K562 (cell line): Measurements from ENCODE around the gene ATRN. TPM values are rescaled to one million over a fixed set of nuclear protein-coding genes. Genes with fewer than 3 reads are reported as not detected.

ENCODE experiments used
- ATAC-seq: fragments of 200-7000 bp; cut with Tn5 transposase; 3 replicates; pipeline ENCODE4 v1.9.1; 2020; ENCODE audit warnings: moderate library complexity
- BruUV-seq: library from RNA; stranded (reverse); fragments of 400-500 nt; replicated peaks from 2 replicates; lab custom pipeline; 2021; lab: Mats Ljungman, UMichigan
- CTCF ChIA-PET: fragments of 300-600 bp; formaldehyde crosslinking; extraction: SDS; loops from one replicate; lab custom pipeline; 2021; ENCODE audit warnings: low intra/inter-chr PET ratio; lab: Yijun Ruan, JAX
- POLR2A ChIA-PET: fragments of 300-600, 350-650 bp; sonication (Branson Sonifier 250); formaldehyde crosslinking; extraction: SDS; loops from one replicate; lab custom pipeline; 2021; ENCODE audit warnings: antibody characterized with exemption, inconsistent platforms; lab: Yijun Ruan, JAX
- DNase-seq, 4 experiments: peaks; one replicate each; pipeline versions ENCODE4 v3.0.0 to v3.0.0-alpha.2; 2011 to 2018; ENCODE audit warnings: low spot score in 3 of 4, mixed read lengths in 3 of 4; ENCODE audit errors: extremely low read depth in 1 of 4
- FAIRE-seq: peaks from 2 replicates; lab custom pipeline; 2011; peaks lifted over from hg19 to GRCh38; lab: Jason Lieb, UNC
- H2AFZ ChIP-seq: 2 replicates; pipeline ENCODE4 v1.6.0; 2011; ENCODE audit warnings: low read depth, low read length, control low read depth, inconsistent platforms
- H3K27ac ChIP-seq: fragments of 200-600 bp; 3 replicates; pipeline ENCODE4 v1.8.0; 2011; ENCODE audit warnings: low read depth, mild to moderate bottlenecking, control low read depth, inconsistent platforms, low read length, moderate library complexity, mixed read lengths; ENCODE audit errors: extremely low read depth
- H3K27me3 ChIP-seq, 2 experiments: fragments of 300-600 bp in 1 of 2; 2 replicates in 1 of 2; 3 replicates in 1 of 2; pipeline versions ENCODE4 v1.6.0 to v1.8.0; 2011; ENCODE audit warnings: inconsistent platforms in 2 of 2, low read length in 2 of 2, mild to moderate bottlenecking in 1 of 2, mixed read lengths in 1 of 2, moderate library complexity in 1 of 2; ENCODE audit not compliant: control insufficient read depth in 2 of 2, insufficient read depth in 2 of 2
- H3K36me3 ChIP-seq: fragments of 300-600 bp; 3 replicates; pipeline ENCODE4 v1.8.0; 2011; ENCODE audit warnings: mild to moderate bottlenecking, low read length, inconsistent platforms; ENCODE audit not compliant: control insufficient read depth, insufficient read depth
- H3K4me1 ChIP-seq, 2 experiments: fragments of 200-600 bp in 1 of 2; replicated peaks in 1 of 2; 2 replicates in 1 of 2; 3 replicates in 1 of 2; pipeline versions ENCODE4 v1.5.1 to v1.8.0; 2011; ENCODE audit warnings: inconsistent platforms in 2 of 2, low read length in 2 of 2, mild to moderate bottlenecking in 1 of 2, mixed read lengths in 1 of 2, moderate library complexity in 1 of 2; ENCODE audit not compliant: control insufficient read depth in 2 of 2, insufficient read depth in 2 of 2
- H3K4me2 ChIP-seq: 2 replicates; pipeline ENCODE4 v1.6.1; 2011; ENCODE audit warnings: low read length, control low read depth, inconsistent platforms, mixed read lengths; ENCODE audit not compliant: insufficient read depth
- H3K4me3 ChIP-seq: fragments of 200-600 bp; sonication (generic), shearing (Covaris generic); 2 replicates; pipeline ENCODE4 v1.5.1; 2016; ENCODE audit warnings: control low read depth, inconsistent platforms
- H3K79me2 ChIP-seq: fragments of 200-600 bp; 3 replicates; pipeline ENCODE4 v1.8.0; 2011; ENCODE audit warnings: low read length, inconsistent platforms; ENCODE audit not compliant: control insufficient read depth, insufficient read depth
- H3K9ac ChIP-seq, 2 experiments: 2 replicates each; pipeline versions ENCODE4 v1.6.0 to v1.6.1; 2011; ENCODE audit warnings: low read depth in 2 of 2, low read length in 2 of 2, control low read depth in 1 of 2, inconsistent platforms in 1 of 2, mild to moderate bottlenecking in 1 of 2, mixed read lengths in 1 of 2; ENCODE audit not compliant: insufficient read depth in 1 of 2
- H3K9me1 ChIP-seq: one replicate; pipeline ENCODE4 v1.6.0; 2011; ENCODE audit warnings: inconsistent platforms, mild to moderate bottlenecking, low read length, moderate library complexity; ENCODE audit not compliant: control insufficient read depth, insufficient read depth
- H3K9me3 ChIP-seq: replicated peaks from 2 replicates; pipeline ENCODE4 v1.5.1; 2011; ENCODE audit warnings: low read depth, low read length, inconsistent platforms; ENCODE audit not compliant: control insufficient read depth, insufficient read depth
- H4K20me1 ChIP-seq: replicated peaks from 2 replicates; pipeline ENCODE4 v1.6.1; 2011; ENCODE audit warnings: low read length, inconsistent platforms, mixed read lengths; ENCODE audit not compliant: control insufficient read depth, insufficient read depth
- ATF2 ChIP-seq: sonication (generic); formaldehyde crosslinking; IDR thresholded peaks from 2 replicates; pipeline ENCODE4 v1.8.1; 2022; ENCODE audit warnings: missing genetic modification reagents
- BRD9 ChIP-seq: fragments of 450-650 bp; IDR thresholded peaks from 2 replicates; pipeline ENCODE4 v1.6.1; 2018; ENCODE audit warnings: low read depth; ENCODE audit not compliant: partially characterized antibody
- CBX1 ChIP-seq: sonication (generic); IDR thresholded peaks from 2 replicates; pipeline ENCODE4 v1.6.1; 2016; ENCODE audit warnings: antibody characterized with exemption, low read depth, mild to moderate bottlenecking
- COPS2 ChIP-seq: fragments of 450-650 bp; conservative IDR thresholded peaks from 2 replicates; pipeline ENCODE4 v1.6.1; 2016; ENCODE audit warnings: mild to moderate bottlenecking, moderate library complexity
- DIDO1 ChIP-seq: fragments of 450-650 bp; IDR thresholded peaks from 2 replicates; pipeline ENCODE4 v1.6.1; 2016; ENCODE audit warnings: low read depth, missing biosample characterization, missing genetic modification characterization
- LCOR ChIP-seq: sonication (generic); formaldehyde crosslinking; IDR thresholded peaks from 2 replicates; pipeline ENCODE4 v1.8.0; 2022; ENCODE audit warnings: mild to moderate bottlenecking, missing genetic modification reagents
- NFE2 ChIP-seq: IDR thresholded peaks from 2 replicates; pipeline ENCODE4 v1.6.1; 2014; ENCODE audit warnings: antibody characterized with exemption, low read depth
- STAG1 ChIP-seq: sonication (generic); formaldehyde crosslinking; IDR thresholded peaks from 2 replicates; pipeline ENCODE4 v1.5.0; 2020; ENCODE audit warnings: missing genetic modification reagents, borderline replicate concordance
- WHSC1 ChIP-seq: IDR thresholded peaks from one replicate; pipeline ENCODE4 v1.6.1; 2012; ENCODE audit warnings: low read length, control low read depth, inconsistent platforms
- ZKSCAN3 ChIP-seq: fragments of 250-450 bp; sonication (Bioruptor Pico); IDR thresholded peaks from 2 replicates; pipeline ENCODE4 v1.4.0; 2020
- ZNF586 ChIP-seq: fragments of 450-650 bp; formaldehyde crosslinking; conservative IDR thresholded peaks from 2 replicates; pipeline ENCODE4 v1.4.0; 2020; ENCODE audit warnings: mild to moderate bottlenecking, moderate library complexity
- WGBS: fragments of 100-300 bp; shearing (Covaris generic); methylation state at CpG from one replicate; pipeline ENCODE4 v1.1.6; 2016; ENCODE audit warnings: low coverage, mixed read lengths; ENCODE audit not compliant: insufficient coverage; ENCODE audit errors: missing lambda C conversion rate; 5-methylcytosine and 5-hydroxymethylcytosine counted together
- in situ Hi-C: fragments of 300-500 bp; cut with MboI; formaldehyde crosslinking; loops from 4 replicates; pipeline ENCODE4 v1.15.0; 2018; ENCODE audit warnings: inconsistent platforms, mixed read lengths
- intact Hi-C: fragments of 100-400 bp; cut with micrococcal nuclease; formaldehyde crosslinking; loops from 2 replicates; pipeline ENCODE4 v1.14.2; 2022
- polyA plus RNA-seq, 8 experiments: library from polyadenylated mRNA; depleted of rRNA in 4 of 8; stranded (reverse) in 5 of 8; unstranded in 3 of 8; fragments of >200 nt; fragmentation: Nextera tagmentation in 2 of 8; fragmentation: Illumina TruSeq in 1 of 8; extraction: Ambion mirVana in 2 of 8; extraction: Trizol in 1 of 8; gene quantifications; 2 replicates each; pipeline versions ENCODE4 v1.2.1 to v1.2.3, GENCODE V29; 2011 to 2014; ENCODE audit warnings: inconsistent platforms in 1 of 8, missing spikeins in 1 of 8
- total RNA-seq, 7 experiments: library from RNA; depleted of rRNA in 6 of 7; stranded (reverse); fragments of >200 nt in 6 of 7; fragmentation: Illumina TruSeq in 2 of 7; extraction: Trizol in 2 of 7; gene quantifications; 2 replicates each; pipeline versions ENCODE4 v1.2.1 to v1.2.3, GENCODE V29; 2011 to 2021; ENCODE audit warnings: low replicate concordance in 1 of 7

Gene ATRN
- total and polyA plus RNA-seq, 9 of the 15 experiments (the other 6 are each of a cell fraction or from before 2014, with no cell fraction given) = 0.69 to 16.5 (median 7.6) TPM

- Histone ChIP-seq H4K20me1 (no peaks in the 10 kb centered on the region), H3K4me2 (no peak overlapping the region), H3K27ac (no peak overlapping the region), H3K9ac (no peak overlapping the region), H3K79me2 (no peaks in the 10 kb centered on the region), H2AFZ (no peak overlapping the region), H3K4me1 (peaks cover 0 to 28% of the 10 kb centered on the region in 2 experiments; a peak in 2 of 5 replicates), H3K9me1 (no peaks in the 10 kb centered on the region), H3K9me3 (no peaks in the 10 kb centered on the region), H3K27me3 (peaks cover 0 to 34% of the 10 kb centered on the region in 2 experiments; a peak in 3 of 5 replicates), H3K4me3 (no peak overlapping the region), H3K36me3 (no peaks in the 10 kb centered on the region)
- POLR2A ChIA-PET = interaction anchor here (0.6 to 1.3 kb wide), 4 partner anchors 10 to 267 kb away, joined by 3 to 4 read pairs (median 3); no protein-coding TSS in a partner anchor
- TF ChIP-seq COPS2 = no peak
- TF ChIP-seq STAG1 = no peak
- TF ChIP-seq ATF2 (CRISPR knock-in tag) = no peak
- TF ChIP-seq NFE2 = no peak
- TF ChIP-seq LCOR = no peak
- no peak for TF ChIP-seq WHSC1
- no peak for TF ChIP-seq ZKSCAN3 (CRISPR knock-in tag)
- no peak for TF ChIP-seq BRD9
- no peak for TF ChIP-seq ZNF586 (CRISPR knock-in tag)
- no peak for TF ChIP-seq CBX1
- TF ChIP-seq DIDO1 = no peak
- no peak for FAIRE-seq
- in situ Hi-C loops (no loop called here), intact Hi-C loops (no loop called here)
- DNase-seq = no peak
- ATAC-seq = no peak
- WGBS = 31% methylated on average over 12 of the region's 15 CpGs
- BruUV-seq = no TSS peak
- CTCF ChIA-PET = no interaction called here
Measured at GRCh38 chr20:3696745-3697587, 226.1 kb downstream of the ATRN start.
